Neural cell (in vitro differentiated cells): ENCODE measurements around the gene NANOS2. TPM values are rescaled to one million over a fixed set of nuclear protein-coding genes. Genes with fewer than 3 reads are reported as not detected.
A peak's percentile ranks its signal among the peaks of the same experiment; 100 is the strongest.

ENCODE experiments used
- H2AFZ ChIP-seq: fragments of 200-600, 300-800 bp; sonication (generic), shearing (Covaris generic); 2 replicates; pipeline ENCODE4 v1.6.0; 2014; ENCODE audit warnings: low read depth, mild to moderate bottlenecking, antibody characterized with exemption, low read length, moderate library complexity
- H3F3A ChIP-seq: fragments of 200-600 bp; shearing (Covaris generic); 2 replicates; pipeline ENCODE4 v1.6.1; 2016; ENCODE audit warnings: mild to moderate bottlenecking, moderate library complexity, mixed read lengths, antibody characterized with exemption, low read length; ENCODE audit not compliant: insufficient read depth, poor library complexity, severe bottlenecking
- H3K27ac ChIP-seq: fragments of 200-600, 300-800 bp; sonication (generic), shearing (Covaris generic); 2 replicates; pipeline ENCODE4 v1.5.1; 2014; ENCODE audit warnings: mild to moderate bottlenecking, low read length, moderate library complexity
- H3K27me3 ChIP-seq: fragments of 300-800, 200-600 bp; sonication (generic), shearing (Covaris generic); 2 replicates; pipeline ENCODE4 v1.6.0; 2014; ENCODE audit warnings: mild to moderate bottlenecking, low read depth, low read length, moderate library complexity; ENCODE audit not compliant: insufficient read depth
- H3K36me3 ChIP-seq: fragments of 300-800, 200-600 bp; sonication (generic), shearing (Covaris generic); 2 replicates; pipeline ENCODE4 v1.5.1; 2014; ENCODE audit warnings: mild to moderate bottlenecking, antibody characterized with exemption, low read length, moderate library complexity; ENCODE audit not compliant: insufficient read depth
- H3K4me2 ChIP-seq: fragments of 300-800, 200-600 bp; sonication (generic), shearing (Covaris generic); 2 replicates; pipeline ENCODE4 v1.6.0; 2014; ENCODE audit warnings: mild to moderate bottlenecking, low read length
- H3K4me3 ChIP-seq: fragments of 300-800, 200-600 bp; sonication (generic), shearing (Covaris generic); 2 replicates; pipeline ENCODE4 v1.5.1; 2014; ENCODE audit warnings: mild to moderate bottlenecking, low read length, moderate library complexity
- H3K79me2 ChIP-seq: fragments of 200-600 bp; shearing (Covaris generic); replicated peaks from 2 replicates; pipeline ENCODE4 v1.6.0; 2014; ENCODE audit warnings: mild to moderate bottlenecking, low read length, moderate library complexity; ENCODE audit not compliant: insufficient read depth
- H3K9ac ChIP-seq: fragments of 300-800, 200-600 bp; sonication (generic), shearing (Covaris generic); 2 replicates; pipeline ENCODE4 v1.6.1; 2016; ENCODE audit warnings: mild to moderate bottlenecking, low read length, mixed read lengths
- H3K9me2 ChIP-seq: fragments of 200-600 bp; shearing (Covaris generic); 2 replicates; pipeline ENCODE4 v1.6.1; 2016; ENCODE audit warnings: mild to moderate bottlenecking, low read length, mixed read lengths; ENCODE audit not compliant: insufficient read depth
- H3K9me3 ChIP-seq: fragments of 200-600, 300-800 bp; sonication (generic), shearing (Covaris generic); 2 replicates; pipeline ENCODE4 v1.6.1; 2016; ENCODE audit warnings: mild to moderate bottlenecking, mixed run types, low read length, moderate library complexity, mixed read lengths
- H4K20me1 ChIP-seq: fragments of 200-600 bp; shearing (Covaris generic); 2 replicates; pipeline ENCODE4 v1.6.1; 2016; ENCODE audit warnings: mild to moderate bottlenecking, mixed run types; ENCODE audit not compliant: insufficient read depth
- EP300 ChIP-seq: fragments of 450-650 bp; conservative IDR thresholded peaks from 2 replicates; pipeline ENCODE4 v1.6.1; 2014; ENCODE audit warnings: antibody characterized with exemption, mild to moderate bottlenecking, moderate library complexity; ENCODE audit not compliant: poor library complexity, severe bottlenecking
- EZH2 ChIP-seq: fragments of 200-600, 300-800 bp; shearing (Covaris generic), sonication (generic); IDR thresholded peaks from 2 replicates; pipeline ENCODE4 v1.6.1; 2014; ENCODE audit warnings: antibody characterized with exemption, low read length, borderline replicate concordance, mild to moderate bottlenecking; ENCODE audit not compliant: insufficient read depth, poor library complexity, severe bottlenecking
- MXI1 ChIP-seq: fragments of 450-650 bp; conservative IDR thresholded peaks from 2 replicates; pipeline ENCODE4 v1.6.1; 2014; ENCODE audit warnings: antibody characterized with exemption, mild to moderate bottlenecking; ENCODE audit not compliant: poor library complexity, severe bottlenecking
- POLR2AphosphoS5 ChIP-seq: IDR thresholded peaks from 2 replicates; pipeline ENCODE4 v1.6.1; 2012
- RAD21 ChIP-seq: fragments of 450-650 bp; conservative IDR thresholded peaks from 2 replicates; pipeline ENCODE4 v1.6.1; 2014; ENCODE audit warnings: antibody characterized with exemption, mild to moderate bottlenecking, moderate library complexity
- SMC3 ChIP-seq: fragments of 450-650 bp; conservative IDR thresholded peaks from 2 replicates; pipeline ENCODE4 v1.6.1; 2014; ENCODE audit warnings: antibody characterized with exemption, mild to moderate bottlenecking, moderate library complexity; ENCODE audit not compliant: poor library complexity
- TAF1 ChIP-seq: IDR thresholded peaks from 2 replicates; pipeline ENCODE4 v1.6.1; 2012; ENCODE audit warnings: low read depth
- polyA plus RNA-seq: library from polyadenylated mRNA; depleted of rRNA; stranded (reverse); fragments of >200 nt; gene quantifications from 2 replicates; pipeline ENCODE4 v1.2.3, GENCODE V29; 2014
- TF ChIP-seq, protein P1 (sequence below): IDR thresholded peaks from 2 replicates; pipeline ENCODE4 v1.6.1; 2012; ENCODE audit warnings: borderline replicate concordance
- TF ChIP-seq, protein P2 (sequence below): fragments of 450-650 bp; IDR thresholded peaks from 2 replicates; pipeline ENCODE4 v1.5.1; 2014; ENCODE audit warnings: antibody characterized with exemption, mild to moderate bottlenecking, moderate library complexity; ENCODE audit not compliant: poor library complexity, severe bottlenecking

NANOS2 gene
- polyA plus RNA-seq, 1 donor from 2014 or later = 0.64 TPM

- Histone ChIP-seq H3K79me2 (peaks cover 5% of the 10 kb centered on the region), H3K9me2 (no peaks in the 10 kb centered on the region), H4K20me1 (peaks cover 10% of the 10 kb centered on the region), H3K27me3 (no peaks in the 10 kb centered on the region), H2AFZ (no peak overlapping the region), H3K4me3 (peak overlapping the region; percentile 53), H3K9me3 (no peaks in the 10 kb centered on the region), H3F3A (no peaks in the 10 kb centered on the region), H3K36me3 (no peaks in the 10 kb centered on the region), H3K27ac (no peak overlapping the region), H3K9ac (no peak overlapping the region), H3K4me2 (no peak overlapping the region)
- no peak for TF ChIP-seq EZH2
- TF ChIP-seq, protein P1, sequence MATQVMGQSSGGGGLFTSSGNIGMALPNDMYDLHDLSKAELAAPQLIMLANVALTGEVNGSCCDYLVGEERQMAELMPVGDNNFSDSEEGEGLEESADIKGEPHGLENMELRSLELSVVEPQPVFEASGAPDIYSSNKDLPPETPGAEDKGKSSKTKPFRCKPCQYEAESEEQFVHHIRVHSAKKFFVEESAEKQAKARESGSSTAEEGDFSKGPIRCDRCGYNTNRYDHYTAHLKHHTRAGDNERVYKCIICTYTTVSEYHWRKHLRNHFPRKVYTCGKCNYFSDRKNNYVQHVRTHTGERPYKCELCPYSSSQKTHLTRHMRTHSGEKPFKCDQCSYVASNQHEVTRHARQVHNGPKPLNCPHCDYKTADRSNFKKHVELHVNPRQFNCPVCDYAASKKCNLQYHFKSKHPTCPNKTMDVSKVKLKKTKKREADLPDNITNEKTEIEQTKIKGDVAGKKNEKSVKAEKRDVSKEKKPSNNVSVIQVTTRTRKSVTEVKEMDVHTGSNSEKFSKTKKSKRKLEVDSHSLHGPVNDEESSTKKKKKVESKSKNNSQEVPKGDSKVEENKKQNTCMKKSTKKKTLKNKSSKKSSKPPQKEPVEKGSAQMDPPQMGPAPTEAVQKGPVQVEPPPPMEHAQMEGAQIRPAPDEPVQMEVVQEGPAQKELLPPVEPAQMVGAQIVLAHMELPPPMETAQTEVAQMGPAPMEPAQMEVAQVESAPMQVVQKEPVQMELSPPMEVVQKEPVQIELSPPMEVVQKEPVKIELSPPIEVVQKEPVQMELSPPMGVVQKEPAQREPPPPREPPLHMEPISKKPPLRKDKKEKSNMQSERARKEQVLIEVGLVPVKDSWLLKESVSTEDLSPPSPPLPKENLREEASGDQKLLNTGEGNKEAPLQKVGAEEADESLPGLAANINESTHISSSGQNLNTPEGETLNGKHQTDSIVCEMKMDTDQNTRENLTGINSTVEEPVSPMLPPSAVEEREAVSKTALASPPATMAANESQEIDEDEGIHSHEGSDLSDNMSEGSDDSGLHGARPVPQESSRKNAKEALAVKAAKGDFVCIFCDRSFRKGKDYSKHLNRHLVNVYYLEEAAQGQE = no peak
- TF ChIP-seq SMC3 = no peak
- no peak for TF ChIP-seq RAD21
- no peak for TF ChIP-seq TAF1
- no peak for TF ChIP-seq POLR2AphosphoS5
- TF ChIP-seq MXI1 = no peak
- TF ChIP-seq, protein P2, sequence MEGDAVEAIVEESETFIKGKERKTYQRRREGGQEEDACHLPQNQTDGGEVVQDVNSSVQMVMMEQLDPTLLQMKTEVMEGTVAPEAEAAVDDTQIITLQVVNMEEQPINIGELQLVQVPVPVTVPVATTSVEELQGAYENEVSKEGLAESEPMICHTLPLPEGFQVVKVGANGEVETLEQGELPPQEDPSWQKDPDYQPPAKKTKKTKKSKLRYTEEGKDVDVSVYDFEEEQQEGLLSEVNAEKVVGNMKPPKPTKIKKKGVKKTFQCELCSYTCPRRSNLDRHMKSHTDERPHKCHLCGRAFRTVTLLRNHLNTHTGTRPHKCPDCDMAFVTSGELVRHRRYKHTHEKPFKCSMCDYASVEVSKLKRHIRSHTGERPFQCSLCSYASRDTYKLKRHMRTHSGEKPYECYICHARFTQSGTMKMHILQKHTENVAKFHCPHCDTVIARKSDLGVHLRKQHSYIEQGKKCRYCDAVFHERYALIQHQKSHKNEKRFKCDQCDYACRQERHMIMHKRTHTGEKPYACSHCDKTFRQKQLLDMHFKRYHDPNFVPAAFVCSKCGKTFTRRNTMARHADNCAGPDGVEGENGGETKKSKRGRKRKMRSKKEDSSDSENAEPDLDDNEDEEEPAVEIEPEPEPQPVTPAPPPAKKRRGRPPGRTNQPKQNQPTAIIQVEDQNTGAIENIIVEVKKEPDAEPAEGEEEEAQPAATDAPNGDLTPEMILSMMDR = no peak
- no peak for TF ChIP-seq EP300
Measured at GRCh38 chr19:45883586-45883880, 31.0 kb downstream of the NANOS2 start.

- no peaks in the 10 kb centered on the region for H3K9me3 ChIP-seq
- TF ChIP-seq MXI1 (peak; percentile 19), POLR2AphosphoS5 (no peak), RAD21 (peak; percentile 59), SMC3 (peak; percentile 62)
- TF ChIP-seq, protein P2 = peak; percentile 85
- peak overlapping the region; percentile 12 for H3K9ac ChIP-seq
- no peaks in the 10 kb centered on the region for H3K36me3 ChIP-seq
- peak overlapping the region; percentile 14 for H3K4me2 ChIP-seq
- H3K9me2 ChIP-seq = no peaks in the 10 kb centered on the region
- no peaks in the 10 kb centered on the region for H3K27me3 ChIP-seq
- H3K4me3 ChIP-seq = peak overlapping the region; percentile 53
- no peaks in the 10 kb centered on the region for H3F3A ChIP-seq
- H4K20me1 ChIP-seq = peaks cover 10% of the 10 kb centered on the region
- no peak overlapping the region for H3K27ac ChIP-seq
- H2AFZ ChIP-seq = no peak overlapping the region
- H3K79me2 ChIP-seq = peaks cover 5% of the 10 kb centered on the region
Measured at GRCh38 chr19:45882652-45883585, 31.7 kb downstream of the NANOS2 start.
